Mammary epithelial cell (primary cell): ENCODE data around the gene GRAMD1B.

Experiments
- EZH2 ChIP-seq: IDR thresholded peaks from 2 replicates; pipeline ENCODE4 v1.6.1; 2012; ENCODE audit warnings: low read length, inconsistent platforms, borderline replicate concordance
- TF ChIP-seq, protein P1 (sequence below), 2 donors: IDR thresholded peaks in 1 of 2; conservative IDR thresholded peaks in 1 of 2; 2 replicates each; pipeline ENCODE4 v1.5.1; 2011 to 2012; ENCODE audit warnings: inconsistent platforms in 2 of 2, low read length in 2 of 2, mild to moderate bottlenecking in 2 of 2, control low read depth in 1 of 2, low read depth in 1 of 2; ENCODE audit not compliant: insufficient read depth in 1 of 2; ENCODE audit errors: extremely low read depth in 1 of 2

DNA sequence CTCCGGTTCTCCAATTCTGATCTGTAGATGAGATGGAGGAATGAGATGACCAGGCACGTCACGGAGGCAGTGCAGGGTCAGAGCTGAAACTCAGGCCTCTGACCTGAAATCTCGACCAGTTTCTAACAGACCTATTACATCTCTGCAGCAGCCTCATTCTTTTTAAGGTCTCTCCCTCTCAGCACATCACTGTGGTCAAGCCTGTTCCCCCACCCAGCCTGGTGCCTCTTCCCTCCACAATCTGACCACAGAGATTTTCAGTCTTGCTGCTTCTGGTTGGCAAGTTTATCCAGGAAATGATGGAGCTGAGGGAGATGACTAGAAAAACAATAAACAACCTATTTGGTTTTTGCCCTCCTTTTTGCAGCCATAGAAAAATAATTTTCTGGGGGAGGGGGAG, 9.5 kb downstream of the GRAMD1B start:
- TF ChIP-seq, protein P1, sequence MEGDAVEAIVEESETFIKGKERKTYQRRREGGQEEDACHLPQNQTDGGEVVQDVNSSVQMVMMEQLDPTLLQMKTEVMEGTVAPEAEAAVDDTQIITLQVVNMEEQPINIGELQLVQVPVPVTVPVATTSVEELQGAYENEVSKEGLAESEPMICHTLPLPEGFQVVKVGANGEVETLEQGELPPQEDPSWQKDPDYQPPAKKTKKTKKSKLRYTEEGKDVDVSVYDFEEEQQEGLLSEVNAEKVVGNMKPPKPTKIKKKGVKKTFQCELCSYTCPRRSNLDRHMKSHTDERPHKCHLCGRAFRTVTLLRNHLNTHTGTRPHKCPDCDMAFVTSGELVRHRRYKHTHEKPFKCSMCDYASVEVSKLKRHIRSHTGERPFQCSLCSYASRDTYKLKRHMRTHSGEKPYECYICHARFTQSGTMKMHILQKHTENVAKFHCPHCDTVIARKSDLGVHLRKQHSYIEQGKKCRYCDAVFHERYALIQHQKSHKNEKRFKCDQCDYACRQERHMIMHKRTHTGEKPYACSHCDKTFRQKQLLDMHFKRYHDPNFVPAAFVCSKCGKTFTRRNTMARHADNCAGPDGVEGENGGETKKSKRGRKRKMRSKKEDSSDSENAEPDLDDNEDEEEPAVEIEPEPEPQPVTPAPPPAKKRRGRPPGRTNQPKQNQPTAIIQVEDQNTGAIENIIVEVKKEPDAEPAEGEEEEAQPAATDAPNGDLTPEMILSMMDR (conservative IDR thresholded peaks at IDR 0.05 in 1 of 2, IDR thresholded peaks at IDR 0.05 in 1 of 2; ENCODE audit: extremely low read depth in 1 of 2, insufficient read depth in 1 of 2, low read depth in 1 of 2, low read length in 2 of 2) = no peak
- no peak for TF ChIP-seq EZH2
